Activated CD8-positive, alpha-beta memory T cell treated with anti-CD3 and anti-CD28 coated beads for 48 hours (primary cell): Measurements from ENCODE around the gene TARBP2.
A peak's percentile ranks its signal among the peaks of the same experiment; 100 is the strongest.
"Not testable (repeated sequence)": the region's sequence is repeated elsewhere in the genome, so short reads cannot be mapped to it uniquely, and the experiment has no call there.

Experiments used
- DNase-seq, 3 experiments: peaks; one replicate each; pipeline ENCODE4 v3.0.0-alpha.2; 2020; ENCODE audit warnings: low read depth in 2 of 3, low spot score in 2 of 3

Gene TARBP2

GRCh38 chr12:53513712-53514410, 12.8 kb downstream of the TARBP2 start:
- no peak for DNase-seq

GRCh38 chr12:53514628-53515290, 13.7 kb downstream of the TARBP2 start:
- no peak for DNase-seq

GRCh38 chr12:53515291-53515680, 14.2 kb downstream of the TARBP2 start:
- no peak for DNase-seq

GRCh38 chr12:53516758-53517455, 15.8 kb downstream of the TARBP2 start:
- DNase-seq: no peak

- DNase-seq: no peak
Measured at GRCh38 chr12:53518381-53518780, 17.3 kb downstream of the TARBP2 start.

- DNase-seq: no peak
Measured at GRCh38 chr12:53523131-53523530, 22.0 kb downstream of the TARBP2 start.

GRCh38 chr12:53524476-53524875, 23.4 kb downstream of the TARBP2 start:
- no peak for DNase-seq

- DNase-seq: no peak
Measured at GRCh38 chr12:53530061-53530460, 29.0 kb downstream of the TARBP2 start.

GRCh38 chr12:53530920-53531319, 29.8 kb downstream of the TARBP2 start:
- no peak for DNase-seq

- no peak for DNase-seq
Measured at GRCh38 chr12:53532021-53532420, 30.9 kb downstream of the TARBP2 start.

- no peak for DNase-seq
Measured at GRCh38 chr12:53532524-53533445, 31.7 kb downstream of the TARBP2 start.

GRCh38 chr12:53533471-53533870, 32.4 kb downstream of the TARBP2 start:
- no peak for DNase-seq

GRCh38 chr12:53536962-53537361, 35.9 kb downstream of the TARBP2 start:
- no peak for DNase-seq

GRCh38 chr12:53538209-53538689, 37.2 kb downstream of the TARBP2 start:
- DNase-seq: no peak

- no peak for DNase-seq
Measured at GRCh38 chr12:53539526-53539925, 38.4 kb downstream of the TARBP2 start.

- DNase-seq: peak in 1 of 3 experiments; percentile 4
Measured at GRCh38 chr12:53543539-53543938, 42.5 kb downstream of the TARBP2 start.

GRCh38 chr12:53548354-53548753, 47.3 kb downstream of the TARBP2 start:
- not testable (repeated sequence) for DNase-seq

- not testable (repeated sequence) for DNase-seq
Measured at GRCh38 chr12:53550131-53550530, 49.0 kb downstream of the TARBP2 start.

GRCh38 chr12:53550595-53550994, 49.5 kb downstream of the TARBP2 start:
- DNase-seq: no peak

- no peak for DNase-seq
Measured at GRCh38 chr12:53551889-53552291, 50.8 kb downstream of the TARBP2 start.
